Dermis blood vessel endothelial cell (primary cell): Measurements from ENCODE around the gene GRID1. TPM values are rescaled to one million over a fixed set of nuclear protein-coding genes. Genes with fewer than 3 reads are reported as not detected.
"Not testable (repeated sequence)": the region's sequence is repeated elsewhere in the genome, so short reads cannot be mapped to it uniquely, and the experiment has no call there.

Experiments used
- DNase-seq: peaks from one replicate; pipeline ENCODE4 v3.0.0; 2010
- total RNA-seq: library from RNA; depleted of rRNA; stranded (reverse); fragments of >200 nt; gene quantifications from 2 replicates; pipeline ENCODE4 v1.2.3, GENCODE V29; 2014

GRID1 gene
- total RNA-seq, 1 donor from 2014 or later, result not detected

DNA sequence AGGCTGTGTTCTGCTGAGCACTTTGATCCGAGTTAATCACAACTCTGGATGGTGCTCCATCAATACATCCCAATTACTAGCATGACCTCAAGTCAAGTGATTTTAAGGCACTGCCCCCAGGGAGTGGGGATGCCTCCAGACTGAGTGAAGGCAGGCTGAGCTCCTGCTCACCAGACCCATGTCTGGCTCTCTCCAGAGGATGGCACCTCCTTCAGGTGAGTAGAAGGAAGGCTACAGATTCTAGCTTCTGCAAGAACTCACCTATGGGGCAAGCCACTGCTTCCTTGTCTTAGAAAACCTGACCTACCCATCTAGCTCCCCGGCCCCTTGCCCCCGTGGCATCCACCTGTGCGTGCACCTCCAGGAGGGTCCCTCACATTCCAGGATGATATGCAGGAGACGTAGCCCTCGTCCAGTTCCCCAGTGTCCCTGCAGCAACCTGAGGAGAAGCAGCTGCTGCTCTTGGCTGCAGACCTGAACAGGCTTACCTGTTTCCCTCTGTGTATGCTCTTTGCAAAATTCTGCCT is 390.3 kb downstream of the GRID1 start:
- no peak for DNase-seq

DNA sequence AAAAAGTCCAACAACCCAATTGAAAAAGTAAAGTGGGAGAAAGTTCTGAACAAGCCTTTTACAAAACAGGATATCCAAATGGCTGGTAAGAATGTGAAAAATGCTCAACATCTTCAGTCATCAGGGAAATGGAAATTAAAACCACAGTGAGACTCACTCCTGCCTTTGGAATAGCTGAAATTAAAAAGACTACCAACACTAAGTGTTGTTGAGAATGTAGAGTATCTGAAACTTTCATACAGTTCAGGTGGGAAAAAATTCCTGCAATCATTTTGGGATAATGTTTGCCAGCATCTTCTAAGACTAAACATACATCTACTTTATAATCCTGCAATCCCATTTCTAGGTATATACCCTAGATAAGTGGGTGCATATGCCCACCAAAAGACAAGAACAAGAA is 395.1 kb downstream of the GRID1 start:
- no peak for DNase-seq

DNA sequence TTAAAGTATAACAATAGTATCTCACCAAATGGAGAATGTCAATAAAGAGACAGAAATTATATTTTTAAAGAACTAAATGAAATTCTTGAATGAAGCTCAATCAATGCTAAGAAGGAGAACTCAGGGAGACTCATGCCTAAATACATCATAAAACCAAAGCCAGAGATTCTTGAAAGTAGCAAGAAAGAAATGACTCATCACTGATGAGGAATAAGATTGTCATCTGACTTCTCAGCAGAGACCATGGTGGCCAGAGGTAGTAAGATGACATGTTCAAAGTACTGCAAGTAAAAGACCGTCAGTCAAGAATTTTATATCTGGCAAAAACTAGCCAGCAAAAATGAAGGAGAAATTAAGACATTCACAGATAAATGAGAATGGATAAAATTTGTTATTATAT is 399.0 kb downstream of the GRID1 start:
- DNase-seq, result no peak

DNA sequence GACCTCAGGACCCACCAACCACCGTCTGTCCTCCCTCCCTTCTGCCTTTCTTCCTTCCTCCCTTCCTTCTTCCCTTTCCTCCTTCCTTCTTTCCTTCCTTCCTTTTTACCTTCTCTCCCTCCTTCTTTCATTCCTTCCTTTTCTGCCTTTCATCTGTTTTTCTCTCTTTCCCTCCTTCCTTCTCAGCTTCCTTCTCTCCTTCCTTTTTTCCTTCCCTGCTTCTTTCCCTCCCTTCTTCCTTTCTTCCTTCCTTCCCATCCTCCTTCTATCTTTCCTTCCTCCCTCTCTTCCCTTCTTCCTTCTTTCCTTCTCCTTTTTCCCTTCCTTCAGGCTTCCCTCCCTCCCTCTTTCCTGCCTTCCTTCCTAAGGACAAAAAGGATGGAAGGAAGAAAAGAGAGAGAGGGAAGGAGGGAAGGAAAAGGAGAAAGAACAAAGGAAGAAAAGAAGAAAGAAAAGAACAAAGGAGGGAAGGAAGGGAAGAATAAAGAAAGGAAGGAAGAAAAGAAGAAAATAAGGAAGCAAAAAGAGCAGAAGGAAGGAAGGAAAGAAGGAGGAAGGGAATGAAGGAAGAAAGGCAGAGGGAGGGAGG is 405.0 kb downstream of the GRID1 start:
- DNase-seq, result no peak

DNA sequence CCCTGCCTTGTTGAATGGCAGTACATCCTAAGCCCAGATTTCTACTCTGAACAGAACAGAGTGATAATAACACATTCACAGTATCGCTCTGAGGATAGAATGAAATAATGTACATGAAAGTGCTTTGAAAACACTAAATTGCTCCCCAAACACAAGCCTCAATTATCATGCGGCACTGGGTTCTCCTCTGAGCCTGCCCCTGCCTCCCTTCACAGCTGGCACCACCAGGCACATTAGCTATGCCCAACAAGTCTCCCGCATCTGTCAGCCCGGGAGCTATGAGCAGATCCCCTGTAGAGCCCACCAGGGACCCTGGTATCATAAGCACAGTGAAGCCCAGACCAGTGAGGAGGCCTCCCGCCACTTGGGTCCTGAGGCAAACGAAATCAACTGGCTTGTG is 405.5 kb downstream of the GRID1 start:
- no peak for DNase-seq

DNA sequence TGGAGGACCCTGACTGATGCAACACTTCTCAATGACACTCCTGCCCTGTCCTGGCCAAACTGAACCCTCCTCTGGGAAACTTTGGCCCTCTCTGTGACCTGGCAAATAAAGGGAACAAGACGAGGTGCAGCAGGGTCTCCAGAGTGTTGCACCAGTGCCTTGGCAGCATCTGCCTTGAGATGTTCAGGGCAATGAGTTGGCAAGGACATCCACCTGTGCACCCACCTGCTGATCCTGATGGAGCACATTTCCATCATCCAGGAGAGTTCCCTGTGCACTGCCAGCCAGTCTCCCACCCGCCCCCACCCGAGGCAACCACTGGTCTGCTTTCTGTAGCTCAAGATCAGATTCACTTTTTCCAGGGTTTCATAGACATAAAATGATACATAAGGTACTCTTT is 407.4 kb downstream of the GRID1 start:
- DNase-seq, result no peak

DNA sequence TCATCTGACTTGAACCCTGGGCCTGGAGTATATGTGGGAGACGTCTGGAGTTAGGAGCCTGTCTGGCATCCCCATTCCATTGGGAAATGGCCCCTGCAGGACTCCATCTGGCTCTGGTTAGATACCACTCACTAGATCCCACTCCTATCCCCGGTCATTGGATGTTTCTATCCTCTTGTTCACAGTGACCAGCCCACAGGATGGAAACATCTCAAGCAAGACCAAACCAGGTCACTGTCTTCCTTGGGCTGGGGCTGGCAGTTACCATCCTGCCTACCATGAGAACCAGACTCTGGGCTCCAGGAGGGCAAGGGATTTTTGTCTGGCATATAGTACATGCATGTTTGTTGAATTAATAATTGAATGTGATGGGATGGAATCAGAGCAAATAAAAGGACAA is 415.7 kb downstream of the GRID1 start:
- no peak for DNase-seq

DNA sequence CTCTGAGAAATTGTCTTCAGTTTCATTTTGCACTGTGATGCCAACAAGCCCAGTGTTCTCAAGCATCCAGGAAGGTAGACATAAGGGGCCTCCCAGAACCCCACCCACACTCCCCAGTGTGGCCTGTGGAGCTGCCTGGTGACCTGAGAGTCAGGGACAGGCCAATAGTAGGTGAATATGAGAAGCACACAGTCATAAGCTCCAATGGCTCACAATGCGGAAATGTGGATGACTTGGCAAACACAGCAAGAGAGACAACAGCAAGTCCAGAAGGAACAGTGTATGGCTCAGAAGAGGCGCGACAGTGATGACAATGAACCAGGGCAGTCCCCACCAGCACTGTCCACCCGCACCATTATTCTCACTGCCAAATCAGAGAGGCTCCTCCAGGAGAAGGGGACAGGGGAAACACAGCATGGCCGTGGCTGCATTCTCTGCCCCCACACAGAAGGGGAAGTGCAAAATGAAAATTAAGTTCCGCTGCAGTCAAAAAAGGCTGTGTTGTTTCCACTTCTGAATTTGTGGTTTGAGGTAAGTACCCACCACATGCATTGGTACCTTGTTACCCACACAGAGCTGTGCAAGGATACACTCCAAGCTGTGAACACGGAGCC is 419.8 kb downstream of the GRID1 start:
- DNase-seq, result no peak

DNA sequence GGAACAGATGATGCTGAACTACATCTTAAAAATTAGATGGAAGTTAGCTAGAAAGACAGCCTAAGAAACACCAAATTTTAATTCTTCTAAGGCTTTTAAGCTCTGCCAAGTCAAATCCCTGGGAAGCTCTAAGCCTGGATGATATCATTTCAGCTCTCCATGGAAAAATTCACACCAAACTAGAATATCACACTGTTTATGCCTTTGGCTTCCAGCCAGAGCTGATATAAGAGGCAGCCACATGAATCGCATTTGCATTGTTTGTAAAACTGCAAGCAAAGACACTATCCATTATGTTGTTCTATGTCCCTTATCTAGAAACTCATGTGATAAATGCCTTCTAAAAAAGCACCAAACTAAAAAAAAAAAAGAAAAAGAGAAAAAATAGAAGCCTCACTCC is 430.4 kb downstream of the GRID1 start:
- DNase-seq, result no peak

DNA sequence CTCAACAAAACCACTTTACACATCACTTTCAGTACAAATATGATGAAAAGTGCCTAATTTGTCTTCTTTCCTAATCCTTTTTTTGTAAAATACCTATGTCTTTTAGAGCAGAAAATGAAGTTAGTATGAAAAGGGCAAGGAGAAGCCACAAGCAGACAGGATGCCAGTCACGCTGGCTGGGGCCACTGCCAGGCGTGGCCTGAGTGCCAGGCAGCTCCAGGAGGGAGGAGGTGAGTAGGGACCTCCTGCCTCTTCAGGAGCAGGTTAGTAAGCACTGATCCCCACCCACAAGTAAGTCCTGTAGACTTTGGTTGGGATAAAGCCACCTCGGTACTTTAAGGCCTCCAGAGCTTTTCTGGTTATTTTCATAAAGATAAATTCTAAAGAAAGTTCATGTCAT is 432.0 kb downstream of the GRID1 start:
- DNase-seq, result no peak

DNA sequence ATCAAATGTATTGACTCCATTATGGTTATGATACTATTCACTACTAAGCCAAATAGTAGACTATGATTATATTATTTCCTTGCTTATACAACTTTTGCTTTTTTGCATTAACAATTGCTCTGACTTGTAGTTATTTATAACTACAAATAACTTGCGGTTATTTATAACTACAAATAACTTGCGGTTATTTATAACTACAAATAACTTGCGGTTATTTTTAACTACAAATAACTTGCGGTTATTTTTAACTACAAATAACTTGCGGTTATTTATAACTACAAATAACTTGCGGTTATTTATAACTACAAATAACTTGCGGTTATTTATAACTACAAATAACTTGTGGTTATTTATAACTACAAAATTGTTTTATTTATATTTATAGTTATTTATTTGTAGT is 436.6 kb downstream of the GRID1 start:
- DNase-seq, result not testable (repeated sequence)

DNA sequence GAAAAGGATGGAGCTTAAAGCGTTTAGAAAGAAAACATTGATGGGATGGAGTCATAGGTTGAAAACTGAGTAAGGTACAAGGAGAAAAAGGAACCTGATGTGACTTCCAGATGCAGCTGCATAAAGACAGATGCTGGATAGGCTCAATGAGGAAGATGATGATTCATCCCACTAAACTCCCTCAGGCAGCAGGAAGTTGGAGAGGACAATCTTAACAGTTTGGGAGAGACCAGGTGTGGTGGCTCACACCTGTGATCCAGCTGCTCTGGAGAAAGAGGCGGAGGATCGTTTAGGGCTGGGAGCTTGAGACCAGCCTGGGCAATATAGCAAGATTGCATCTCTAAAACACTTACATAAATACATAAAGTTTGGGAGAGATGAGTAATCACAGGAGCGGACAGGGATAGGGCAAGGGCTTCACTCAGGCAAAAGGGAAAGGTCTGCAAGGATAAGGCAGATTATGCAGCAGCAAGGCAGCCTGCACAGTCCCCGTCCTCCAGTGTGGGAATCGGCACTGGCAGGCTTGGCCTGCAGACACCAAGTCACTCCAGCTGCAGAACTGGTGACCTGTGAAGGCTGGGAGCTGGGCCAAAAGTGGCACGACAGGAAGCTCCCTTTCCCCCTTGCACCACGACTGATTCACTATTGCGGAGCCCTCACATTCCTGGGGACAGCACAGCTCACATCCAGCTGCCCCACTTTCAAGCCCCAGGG is 438.5 kb downstream of the GRID1 start:
- DNase-seq, result no peak

DNA sequence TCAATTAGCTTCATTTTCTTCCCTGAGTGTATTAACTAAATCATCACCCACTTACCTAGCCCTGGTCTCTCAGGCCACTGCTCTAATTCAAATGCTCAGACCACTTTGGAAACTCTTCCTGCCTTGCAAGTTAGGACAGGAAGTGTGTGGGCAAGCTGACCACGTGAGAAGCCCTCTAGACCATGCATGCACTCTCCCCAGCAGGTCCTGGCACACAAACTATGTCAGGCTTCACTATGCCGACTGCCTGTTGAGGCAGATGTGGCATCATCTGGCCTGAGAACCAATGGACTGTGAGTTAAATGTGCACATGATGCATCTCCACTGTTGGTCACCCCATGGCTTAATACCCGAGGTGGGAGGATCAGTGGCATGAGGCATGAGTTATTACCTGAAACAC is 439.6 kb downstream of the GRID1 start:
- DNase-seq, result no peak

DNA sequence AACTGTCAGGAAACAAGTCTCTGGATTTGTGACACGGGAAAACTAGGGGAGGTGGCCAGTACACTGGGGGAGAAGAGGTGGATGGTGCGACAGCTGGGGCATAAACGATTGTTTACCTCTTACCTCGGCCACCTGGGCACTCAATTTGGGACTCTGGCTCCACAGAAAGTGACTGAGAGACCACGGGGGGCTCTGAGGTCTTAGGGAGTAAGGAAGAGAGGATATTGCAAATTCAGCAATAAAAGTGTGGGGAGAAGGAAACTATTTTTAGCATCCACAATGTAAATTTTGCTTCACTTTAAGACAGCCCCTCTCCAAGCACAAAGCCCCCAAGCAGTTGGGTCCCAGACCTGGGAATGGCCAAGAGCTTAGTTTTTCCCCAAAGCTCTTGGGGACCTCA is 440.5 kb downstream of the GRID1 start:
- DNase-seq, result no peak

DNA sequence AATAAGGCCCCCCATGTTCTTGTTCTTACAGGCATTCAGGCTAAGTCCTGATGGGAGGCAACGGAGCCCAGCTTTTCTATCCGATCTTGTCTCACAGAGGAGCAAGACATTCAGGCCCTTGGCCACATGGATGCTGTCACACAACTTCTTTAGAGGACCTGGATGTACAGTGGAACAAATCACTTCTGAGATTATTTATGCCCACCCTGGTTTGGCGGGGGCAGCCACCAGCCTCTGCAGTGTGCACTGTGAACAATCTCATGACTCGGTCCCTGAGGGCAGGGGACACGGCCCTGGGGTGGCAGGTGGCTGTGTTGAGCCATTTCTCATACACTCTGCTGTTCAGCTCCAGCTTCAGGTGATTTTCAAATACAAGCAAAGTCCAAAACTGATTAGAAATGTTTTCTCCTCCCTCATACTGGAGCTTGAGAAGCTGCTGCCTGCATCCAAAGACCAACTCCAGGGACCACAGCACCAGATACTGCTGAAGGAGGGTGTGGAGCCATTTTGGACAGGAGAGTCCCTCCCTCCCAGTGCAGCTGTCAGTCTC is 441.3 kb downstream of the GRID1 start:
- no peak for DNase-seq

DNA sequence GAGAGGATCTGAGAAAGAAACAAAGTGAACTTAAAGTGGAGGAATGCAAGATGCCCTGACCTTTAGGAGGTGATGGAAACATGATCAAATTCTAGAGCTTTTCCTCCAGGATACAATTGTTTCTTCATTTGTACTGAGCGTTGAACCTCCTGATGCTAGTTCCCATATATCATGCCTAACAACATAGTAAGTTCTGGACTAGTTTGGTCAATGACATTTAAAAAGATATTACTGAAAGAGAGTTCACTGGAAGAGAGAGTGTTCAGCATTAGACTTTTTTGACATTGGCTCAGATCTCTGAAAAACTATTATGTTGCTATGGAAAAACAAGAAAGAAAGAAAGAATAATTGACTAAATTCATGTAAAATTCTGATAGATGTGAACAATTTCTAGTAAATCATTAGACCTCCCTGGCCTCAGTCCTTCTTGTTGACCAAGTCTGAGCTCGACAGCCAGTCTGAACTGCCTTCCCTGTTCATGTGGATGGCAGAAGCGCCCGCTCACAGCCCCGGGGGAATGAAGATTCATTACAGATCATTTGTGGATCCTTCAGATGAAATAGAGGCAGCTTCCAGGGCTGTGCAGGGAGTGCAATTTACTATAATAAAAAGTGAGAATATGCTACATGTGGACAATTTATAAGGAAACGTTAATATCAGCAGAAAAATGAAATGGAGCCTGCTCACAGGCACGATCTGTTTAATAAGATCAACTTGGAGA is 442.1 kb downstream of the GRID1 start:
- DNase-seq, result no peak

DNA sequence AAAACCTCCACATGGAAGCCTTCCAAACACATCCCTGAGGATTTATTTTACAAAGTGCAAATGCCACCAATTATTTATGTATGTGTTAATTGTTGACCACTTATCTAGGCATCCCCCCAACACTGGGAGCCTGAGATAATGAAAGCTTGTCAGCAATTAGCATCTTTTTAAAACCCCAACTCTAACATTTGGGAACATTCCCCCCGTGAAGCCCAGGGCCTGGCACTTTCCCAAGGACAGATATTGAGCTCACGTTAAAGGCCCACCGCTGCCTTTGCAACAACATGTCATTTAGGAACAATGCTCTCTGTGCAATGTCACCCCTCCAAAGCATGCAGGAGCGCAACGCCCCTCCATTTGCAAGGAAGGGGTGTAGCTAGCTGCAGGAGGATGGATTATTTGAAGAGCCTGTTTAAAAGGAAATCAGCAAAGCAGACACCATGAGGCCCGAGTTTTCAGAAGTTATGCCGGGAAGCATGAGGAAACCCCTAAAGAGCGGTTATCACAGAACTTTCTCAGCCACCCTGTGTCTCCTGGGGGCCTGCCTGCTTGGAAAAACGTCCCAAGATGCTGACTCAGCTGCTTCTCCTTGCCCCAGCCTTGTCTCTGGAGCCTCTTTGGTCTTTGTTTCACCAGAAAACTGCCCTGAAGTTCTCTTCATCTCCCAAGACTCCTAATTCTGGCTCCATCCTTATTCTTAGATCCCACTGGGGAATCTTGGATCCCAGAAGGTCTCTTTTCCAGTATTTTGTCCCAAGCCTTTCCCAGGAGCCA is 444.1 kb downstream of the GRID1 start:
- no peak for DNase-seq

DNA sequence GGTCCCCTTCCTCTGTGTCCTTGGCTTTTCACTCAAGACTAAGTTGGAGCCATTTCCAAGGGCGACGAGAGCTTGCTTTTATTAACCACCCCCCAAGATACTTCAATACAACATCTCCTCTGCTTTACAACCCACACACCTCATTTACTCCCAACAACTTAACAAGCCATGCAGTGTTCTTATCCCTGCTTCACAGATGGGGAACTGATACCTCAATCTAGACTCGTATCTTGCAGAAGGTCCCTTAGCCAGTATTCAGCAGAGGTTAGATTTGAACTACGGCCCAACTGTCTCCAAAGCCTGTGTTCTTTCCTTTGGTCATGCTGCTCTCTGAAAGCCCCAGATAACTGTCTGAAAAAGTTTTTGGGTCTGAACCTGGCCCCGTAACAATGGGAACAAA is 444.8 kb downstream of the GRID1 start:
- no peak for DNase-seq

DNA sequence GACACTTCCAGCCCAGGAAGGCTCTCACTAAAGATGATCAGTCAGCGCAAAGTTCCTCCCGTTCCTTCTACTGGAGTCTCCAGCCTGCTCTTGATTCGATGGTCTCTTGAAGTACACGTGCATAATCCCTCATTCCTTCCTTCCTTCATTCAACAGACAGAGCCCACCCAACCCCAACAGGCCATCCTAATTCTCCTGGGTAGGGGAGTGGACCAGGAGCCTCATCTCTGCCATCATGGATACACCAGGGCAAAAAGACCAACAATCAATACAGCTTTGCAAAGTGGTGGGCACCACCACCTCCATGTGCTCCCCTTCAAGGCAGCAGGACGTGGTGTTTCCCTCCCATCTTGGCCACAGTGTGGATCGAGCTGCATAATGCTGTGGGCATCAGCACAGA is 446.3 kb downstream of the GRID1 start:
- DNase-seq, result no peak

DNA sequence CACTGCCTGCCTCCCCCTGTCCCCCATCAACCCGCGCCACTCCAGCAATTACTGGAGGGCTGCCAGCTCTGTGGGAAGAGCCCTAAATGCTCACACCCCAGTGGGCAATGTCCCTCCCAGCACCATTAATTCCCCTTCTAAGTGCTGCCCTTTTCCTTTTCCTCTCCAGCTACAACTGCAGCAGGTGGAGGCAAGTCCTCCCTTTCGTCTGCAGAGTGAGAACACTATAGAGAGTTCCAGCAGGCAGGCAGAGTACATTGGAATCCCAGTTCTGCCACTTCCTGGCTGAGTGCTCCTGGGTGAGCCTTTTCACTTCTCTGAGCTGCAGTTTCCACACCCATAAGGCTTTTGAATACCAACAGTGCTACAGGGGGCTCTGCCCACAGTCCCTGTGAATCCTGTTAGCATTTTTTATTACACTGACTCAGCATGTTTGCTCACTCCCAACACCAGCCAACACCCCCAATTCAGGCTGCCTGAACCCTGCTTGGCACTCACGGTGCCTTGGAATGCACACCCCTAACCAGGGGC is 447.0 kb downstream of the GRID1 start:
- DNase-seq, result no peak

DNA sequence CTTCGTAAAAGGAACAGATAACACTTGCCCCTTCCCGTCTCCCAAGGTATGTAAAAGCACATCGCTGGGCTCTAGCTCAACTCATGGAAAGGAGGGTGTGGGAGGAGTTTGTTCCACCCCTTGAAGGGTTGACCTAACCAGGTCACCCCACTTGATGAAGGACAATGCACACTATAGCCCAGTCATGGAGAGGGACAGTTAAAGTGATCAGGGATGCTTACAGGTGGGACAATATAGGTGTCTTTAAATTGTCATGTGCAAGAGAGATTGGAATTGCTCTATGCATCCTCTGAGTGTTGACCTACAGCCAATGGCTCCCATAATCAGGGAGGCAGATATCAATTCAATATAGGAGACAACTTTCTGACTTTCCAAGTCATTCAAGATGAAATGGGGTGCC is 448.2 kb downstream of the GRID1 start:
- no peak for DNase-seq

DNA sequence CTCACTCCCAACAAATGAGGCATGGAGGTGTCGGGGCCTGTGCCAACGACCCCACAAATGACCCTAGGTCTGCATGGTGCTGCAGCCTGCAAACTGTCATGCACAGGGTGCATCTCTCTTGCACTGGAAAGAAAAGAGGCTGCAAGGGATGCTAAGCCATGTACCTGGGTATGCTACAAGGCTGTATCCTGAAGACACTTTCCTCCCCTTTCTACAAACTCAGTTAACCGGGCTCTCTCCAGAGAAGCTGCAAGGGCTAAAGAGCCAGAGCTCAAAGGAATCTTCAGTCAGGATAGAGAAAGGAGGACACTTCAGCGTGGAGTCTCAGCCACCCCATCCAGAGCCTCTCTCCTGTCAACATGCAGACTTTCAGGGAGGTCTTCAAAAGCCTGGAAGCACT is 449.0 kb downstream of the GRID1 start:
- DNase-seq, result no peak
